Astrocyte (in vitro differentiated cells and primary cell): ENCODE measurements around the gene KLHL14. TPM values are rescaled to one million over a fixed set of nuclear protein-coding genes. Genes with fewer than 3 reads are reported as not detected.

Source experiments
- DNase-seq: peaks from one replicate; pipeline ENCODE4 v3.0.0-alpha.2; 2010; ENCODE audit warnings: low read depth
- FAIRE-seq: peaks from 2 replicates; lab custom pipeline; 2011; peaks lifted over from hg19 to GRCh38; lab: Jason Lieb, UNC
- H2AFZ ChIP-seq: 2 replicates; pipeline ENCODE4 v1.6.0; 2012; ENCODE audit warnings: low read depth, low read length, inconsistent platforms
- H3K27ac ChIP-seq: 2 replicates; pipeline ENCODE4 v1.5.1; 2011; ENCODE audit warnings: low read depth, low read length, inconsistent platforms
- H3K27me3 ChIP-seq: 2 replicates; pipeline ENCODE4 v1.6.0; 2011; ENCODE audit warnings: low read length, inconsistent platforms; ENCODE audit not compliant: insufficient read depth
- H3K36me3 ChIP-seq: 2 replicates; pipeline ENCODE4 v1.5.1; 2011; ENCODE audit warnings: low read length, inconsistent platforms; ENCODE audit not compliant: insufficient read depth
- H3K4me1 ChIP-seq: 2 replicates; pipeline ENCODE4 v1.5.1; 2011; ENCODE audit warnings: low read length, inconsistent platforms; ENCODE audit not compliant: insufficient read depth
- H3K4me2 ChIP-seq: 2 replicates; pipeline ENCODE4 v1.6.0; 2012; ENCODE audit warnings: low read length, inconsistent platforms
- H3K4me3 ChIP-seq: 2 replicates; pipeline ENCODE4 v1.5.1; 2011; ENCODE audit warnings: low read depth, mild to moderate bottlenecking, low read length, inconsistent platforms; ENCODE audit not compliant: insufficient read depth
- H3K79me2 ChIP-seq: 2 replicates; pipeline ENCODE4 v1.6.0; 2012; ENCODE audit warnings: mild to moderate bottlenecking, low read length, inconsistent platforms; ENCODE audit not compliant: insufficient read depth
- H3K9ac ChIP-seq: 2 replicates; pipeline ENCODE4 v1.6.0; 2012; ENCODE audit warnings: mild to moderate bottlenecking, low read length, inconsistent platforms
- H3K9me3 ChIP-seq: 2 replicates; pipeline ENCODE4 v1.5.1; 2012; ENCODE audit warnings: low read depth, mild to moderate bottlenecking, low read length, inconsistent platforms; ENCODE audit not compliant: insufficient read depth
- H4K20me1 ChIP-seq: 2 replicates; pipeline ENCODE4 v1.6.0; 2012; ENCODE audit warnings: low read length, inconsistent platforms; ENCODE audit not compliant: insufficient read depth
- H3K27ac Mint-ChIP-seq: one replicate; pipeline ENCODE4 v1.8.0; 2021; ENCODE audit warnings: mild to moderate bottlenecking, mixed read lengths; ENCODE audit not compliant: unreplicated experiment
- H3K27me3 Mint-ChIP-seq: one replicate; pipeline ENCODE4 v1.8.0; 2021; ENCODE audit warnings: low read depth, mixed read lengths; ENCODE audit not compliant: unreplicated experiment
- H3K36me3 Mint-ChIP-seq: one replicate; pipeline ENCODE4 v1.8.0; 2021; ENCODE audit warnings: low read depth, mixed read lengths; ENCODE audit not compliant: unreplicated experiment
- H3K4me1 Mint-ChIP-seq: one replicate; pipeline ENCODE4 v1.8.0; 2021; ENCODE audit warnings: low read depth, mixed read lengths; ENCODE audit not compliant: unreplicated experiment
- H3K4me3 Mint-ChIP-seq: one replicate; pipeline ENCODE4 v1.8.0; 2021; ENCODE audit warnings: mild to moderate bottlenecking, moderate library complexity, mixed read lengths; ENCODE audit not compliant: unreplicated experiment
- H3K9me3 Mint-ChIP-seq: one replicate; pipeline ENCODE4 v1.8.0; 2021; ENCODE audit warnings: mild to moderate bottlenecking, mixed read lengths; ENCODE audit not compliant: unreplicated experiment
- EZH2 ChIP-seq: IDR thresholded peaks from 2 replicates; pipeline ENCODE4 v1.6.1; 2012; ENCODE audit warnings: mild to moderate bottlenecking, low read length, inconsistent platforms; ENCODE audit not compliant: insufficient read depth
- total RNA-seq: library from RNA; stranded (reverse); gene quantifications from 2 replicates; pipeline ENCODE4 v1.2.1, GENCODE V29; 2021
- TF ChIP-seq, protein P1 (sequence below): IDR thresholded peaks from 2 replicates; pipeline ENCODE4 v1.5.1; 2011; ENCODE audit warnings: low read depth, mild to moderate bottlenecking, inconsistent platforms, low read length, moderate library complexity; ENCODE audit not compliant: insufficient read depth

KLHL14 gene
- total RNA-seq, 1 donor from 2014 or later, result 0.39 TPM

DNA sequence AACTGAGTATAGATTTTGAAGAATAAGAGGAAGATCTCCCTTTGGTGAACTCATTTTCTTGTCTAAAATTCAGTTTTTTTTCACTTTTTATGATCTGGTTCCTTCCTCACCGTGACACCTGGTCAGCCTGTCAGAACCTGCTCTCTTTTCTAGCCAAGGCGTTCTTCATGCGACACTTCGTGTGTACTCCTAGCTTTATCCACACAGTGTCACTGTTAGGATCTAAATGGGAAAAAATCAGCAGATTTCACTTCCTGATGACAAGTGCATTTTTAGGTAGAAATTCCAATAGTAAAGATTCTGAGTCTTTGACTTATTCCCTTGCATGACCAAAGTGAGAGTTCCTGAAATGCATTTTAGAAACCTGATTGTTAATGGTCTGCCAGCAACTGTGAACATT, 89.8 kb downstream of the KLHL14 start:
- no peak overlapping the region for H3K27ac Mint-ChIP-seq

DNA sequence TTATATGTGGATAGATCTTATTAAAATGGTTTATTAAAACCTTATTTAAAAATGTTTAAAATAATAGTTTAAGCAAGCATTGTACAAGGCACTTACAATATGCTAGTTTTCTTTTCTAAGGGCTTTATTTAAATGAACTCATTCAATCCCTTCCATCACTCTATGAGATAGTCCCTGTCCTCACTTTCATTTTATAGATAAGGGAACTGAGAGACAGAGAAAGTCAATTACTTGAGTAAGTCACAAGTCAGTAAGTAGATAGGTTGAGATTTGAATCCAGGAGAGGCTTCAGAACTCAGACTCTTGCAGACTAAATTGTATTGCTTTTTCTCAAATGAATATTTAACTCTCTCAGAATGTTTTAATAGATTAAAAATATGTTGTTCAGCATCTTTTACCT, 95.2 kb downstream of the KLHL14 start:
- no peak overlapping the region for H2AFZ ChIP-seq
- no peak overlapping the region for H3K4me3 Mint-ChIP-seq
- no peaks in the 10 kb centered on the region for H3K36me3 ChIP-seq
- H4K20me1 ChIP-seq, result no peaks in the 10 kb centered on the region
- no peaks in the 10 kb centered on the region for H3K36me3 Mint-ChIP-seq
- H3K27ac Mint-ChIP-seq, result no peak overlapping the region
- no peak overlapping the region for H3K9ac ChIP-seq
- DNase-seq, result no peak
- H3K27ac ChIP-seq, result no peak overlapping the region
- H3K4me1 Mint-ChIP-seq, result no peaks in the 10 kb centered on the region
- H3K27me3 Mint-ChIP-seq, result no peaks in the 10 kb centered on the region
- H3K4me1 ChIP-seq, result no peaks in the 10 kb centered on the region
- TF ChIP-seq EZH2, result no peak
- TF ChIP-seq, protein P1, sequence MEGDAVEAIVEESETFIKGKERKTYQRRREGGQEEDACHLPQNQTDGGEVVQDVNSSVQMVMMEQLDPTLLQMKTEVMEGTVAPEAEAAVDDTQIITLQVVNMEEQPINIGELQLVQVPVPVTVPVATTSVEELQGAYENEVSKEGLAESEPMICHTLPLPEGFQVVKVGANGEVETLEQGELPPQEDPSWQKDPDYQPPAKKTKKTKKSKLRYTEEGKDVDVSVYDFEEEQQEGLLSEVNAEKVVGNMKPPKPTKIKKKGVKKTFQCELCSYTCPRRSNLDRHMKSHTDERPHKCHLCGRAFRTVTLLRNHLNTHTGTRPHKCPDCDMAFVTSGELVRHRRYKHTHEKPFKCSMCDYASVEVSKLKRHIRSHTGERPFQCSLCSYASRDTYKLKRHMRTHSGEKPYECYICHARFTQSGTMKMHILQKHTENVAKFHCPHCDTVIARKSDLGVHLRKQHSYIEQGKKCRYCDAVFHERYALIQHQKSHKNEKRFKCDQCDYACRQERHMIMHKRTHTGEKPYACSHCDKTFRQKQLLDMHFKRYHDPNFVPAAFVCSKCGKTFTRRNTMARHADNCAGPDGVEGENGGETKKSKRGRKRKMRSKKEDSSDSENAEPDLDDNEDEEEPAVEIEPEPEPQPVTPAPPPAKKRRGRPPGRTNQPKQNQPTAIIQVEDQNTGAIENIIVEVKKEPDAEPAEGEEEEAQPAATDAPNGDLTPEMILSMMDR, result no peak
- no peaks in the 10 kb centered on the region for H3K79me2 ChIP-seq
- no peaks in the 10 kb centered on the region for H3K27me3 ChIP-seq
- H3K4me2 ChIP-seq, result no peak overlapping the region
- FAIRE-seq, result no peak
- H3K4me3 ChIP-seq, result no peak overlapping the region
- H3K9me3 ChIP-seq, result no peaks in the 10 kb centered on the region
- no peaks in the 10 kb centered on the region for H3K9me3 Mint-ChIP-seq

More for the DNA sequence above, 89.8 kb downstream of the KLHL14 start:
- Histone ChIP-seq H4K20me1 (no peaks in the 10 kb centered on the region), H3K9ac (no peak overlapping the region), H3K27ac (no peak overlapping the region), H3K27me3 (no peaks in the 10 kb centered on the region), H3K36me3 (no peaks in the 10 kb centered on the region), H3K9me3 (no peaks in the 10 kb centered on the region), H3K4me2 (no peak overlapping the region), H2AFZ (no peak overlapping the region), H3K4me1 (no peaks in the 10 kb centered on the region), H3K4me3 (no peak overlapping the region), H3K79me2 (no peaks in the 10 kb centered on the region)
- no peak overlapping the region for H3K4me3 Mint-ChIP-seq
- H3K4me1 Mint-ChIP-seq, result no peaks in the 10 kb centered on the region
- no peaks in the 10 kb centered on the region for H3K9me3 Mint-ChIP-seq
- no peak for TF ChIP-seq EZH2
- TF ChIP-seq, protein P1, result no peak
- no peaks in the 10 kb centered on the region for H3K36me3 Mint-ChIP-seq
- DNase-seq (no peak), FAIRE-seq (no peak)
- H3K27me3 Mint-ChIP-seq, result no peaks in the 10 kb centered on the region

DNA sequence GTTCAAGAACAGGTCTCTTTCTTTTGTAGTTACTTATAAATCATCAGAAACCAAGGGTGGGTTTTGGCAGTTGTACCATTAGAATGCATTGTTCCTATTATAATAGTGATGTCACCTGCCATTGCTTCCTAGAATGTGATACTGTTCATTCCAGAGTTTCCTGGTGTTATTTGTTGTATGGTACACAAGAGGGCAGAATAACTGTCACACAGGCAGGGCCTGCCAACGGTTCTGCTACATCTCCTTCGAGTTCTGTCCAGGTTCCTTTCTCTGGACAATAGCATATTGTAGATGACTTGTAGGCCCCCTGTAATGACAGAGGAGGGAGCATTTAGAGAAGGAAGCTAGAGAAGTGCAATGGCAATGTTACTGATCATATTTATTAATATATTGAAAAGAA, 98.3 kb downstream of the KLHL14 start:
- no peaks in the 10 kb centered on the region for H3K27me3 ChIP-seq
- H3K4me3 ChIP-seq, result no peak overlapping the region
- no peak for FAIRE-seq
- H3K4me1 ChIP-seq, result no peaks in the 10 kb centered on the region
- H4K20me1 ChIP-seq, result no peaks in the 10 kb centered on the region
- Mint-ChIP-seq H3K4me3 (no peak overlapping the region), H3K4me1 (no peaks in the 10 kb centered on the region), H3K36me3 (no peaks in the 10 kb centered on the region), H3K27me3 (no peaks in the 10 kb centered on the region), H3K27ac (no peak overlapping the region), H3K9me3 (no peaks in the 10 kb centered on the region)
- H3K9me3 ChIP-seq, result no peaks in the 10 kb centered on the region
- no peak overlapping the region for H2AFZ ChIP-seq
- no peaks in the 10 kb centered on the region for H3K79me2 ChIP-seq
- TF ChIP-seq, protein P1, result no peak
- no peak for TF ChIP-seq EZH2
- no peak overlapping the region for H3K4me2 ChIP-seq
- no peaks in the 10 kb centered on the region for H3K36me3 ChIP-seq
- H3K27ac ChIP-seq, result no peak overlapping the region
- no peak overlapping the region for H3K9ac ChIP-seq
- DNase-seq, result no peak
